GM23338 (cell line): ENCODE data around the gene PRRX1. TPM values are rescaled to one million over a fixed set of nuclear protein-coding genes. Genes with fewer than 3 reads are reported as not detected.

Experiments
- ATAC-seq: fragments of 200-7000 bp; cut with Tn5 transposase; 3 replicates; pipeline ENCODE4 v1.9.1; 2020
- DNase-seq: peaks from one replicate; pipeline ENCODE4 v3.0.0-alpha.2; 2015; ENCODE audit warnings: low spot score
- H2AFZ ChIP-seq: fragments of 200-600 bp; sonication (generic); 2 replicates; pipeline ENCODE4 v1.8.0; 2016; ENCODE audit warnings: antibody characterized with exemption, mild to moderate bottlenecking, moderate library complexity
- H3F3A ChIP-seq: fragments of 200-600 bp; sonication (generic); replicated peaks from 2 replicates; pipeline ENCODE4 v1.8.0; 2017; ENCODE audit warnings: antibody characterized with exemption, mixed run types, low read depth
- H3K27ac ChIP-seq: fragments of 200-600 bp; sonication (generic); 2 replicates; pipeline ENCODE4 v1.6.1; 2016; ENCODE audit warnings: low read depth
- H3K27me3 ChIP-seq: fragments of 200-600 bp; sonication (generic); 2 replicates; pipeline ENCODE4 v1.8.0; 2016; ENCODE audit warnings: mild to moderate bottlenecking, mixed run types, moderate library complexity; ENCODE audit not compliant: insufficient read depth
- H3K36me3 ChIP-seq: fragments of 200-600 bp; sonication (generic); 2 replicates; pipeline ENCODE4 v1.8.0; 2016; ENCODE audit warnings: mild to moderate bottlenecking; ENCODE audit not compliant: insufficient read depth
- H3K4me1 ChIP-seq: fragments of 200-600 bp; sonication (generic); 2 replicates; pipeline ENCODE4 v1.8.0; 2016; ENCODE audit warnings: mild to moderate bottlenecking, moderate library complexity; ENCODE audit not compliant: insufficient read depth
- H3K4me2 ChIP-seq: fragments of 200-600 bp; sonication (generic); 2 replicates; pipeline ENCODE4 v1.7.1; 2017; ENCODE audit warnings: mixed run types
- H3K4me3 ChIP-seq: fragments of 200-600 bp; sonication (generic); 2 replicates; pipeline ENCODE4 v1.6.1; 2016; ENCODE audit warnings: mixed run types
- H3K79me2 ChIP-seq: fragments of 200-600 bp; sonication (generic); replicated peaks from 2 replicates; pipeline ENCODE4 v1.8.0; 2017; ENCODE audit warnings: mild to moderate bottlenecking; ENCODE audit not compliant: insufficient read depth
- H3K9me2 ChIP-seq: fragments of 200-600 bp; sonication (generic); 2 replicates; pipeline ENCODE4 v1.8.0; 2017; ENCODE audit not compliant: insufficient read depth
- H4K20me1 ChIP-seq: fragments of 200-600 bp; sonication (generic); replicated peaks from 2 replicates; pipeline ENCODE4 v1.8.0; 2017; ENCODE audit warnings: mild to moderate bottlenecking; ENCODE audit not compliant: insufficient read depth
- H3K27ac Mint-ChIP-seq: 2 replicates; pipeline ENCODE4 v1.8.0; 2020; ENCODE audit warnings: inconsistent platforms, mild to moderate bottlenecking, moderate library complexity, mixed read lengths
- H3K27me3 Mint-ChIP-seq: 3 replicates; pipeline ENCODE4 v1.8.0; 2022; ENCODE audit warnings: low read depth, mild to moderate bottlenecking, moderate library complexity, mixed read lengths, inconsistent platforms; ENCODE audit not compliant: insufficient read depth, poor library complexity
- H3K36me3 Mint-ChIP-seq: 3 replicates; pipeline ENCODE4 v1.8.0; 2021; ENCODE audit warnings: low read depth, mild to moderate bottlenecking, inconsistent platforms, moderate library complexity, mixed read lengths
- H3K4me1 Mint-ChIP-seq: 3 replicates; pipeline ENCODE4 v1.8.0; 2020; ENCODE audit warnings: mild to moderate bottlenecking, inconsistent platforms, mixed read lengths
- H3K4me3 Mint-ChIP-seq: 3 replicates; pipeline ENCODE4 v1.8.0; 2021; ENCODE audit warnings: moderate library complexity, mild to moderate bottlenecking, inconsistent platforms, mixed read lengths
- H3K9me3 Mint-ChIP-seq: 3 replicates; pipeline ENCODE4 v1.8.0; 2020; ENCODE audit warnings: moderate library complexity, mild to moderate bottlenecking, inconsistent platforms, mixed read lengths
- JUNB ChIP-seq: IDR thresholded peaks from one replicate; pipeline ENCODE4 v1.6.1; 2016; ENCODE audit warnings: antibody characterized with exemption; ENCODE audit not compliant: unreplicated experiment
- STAT1 ChIP-seq: IDR thresholded peaks from one replicate; pipeline ENCODE4 v1.6.1; 2016; ENCODE audit warnings: antibody characterized with exemption; ENCODE audit not compliant: unreplicated experiment
- polyA plus RNA-seq: library from polyadenylated mRNA; unstranded; fragments of >200 nt; fragmentation: Nextera tagmentation; extraction: Ambion mirVana; gene quantifications from 2 replicates; pipeline ENCODE4 v1.2.1, GENCODE V29; 2016
- total RNA-seq: library from RNA; depleted of rRNA; stranded (reverse); fragments of >200 nt; shearing (Covaris generic); gene quantifications from 2 replicates; pipeline ENCODE4 v1.2.3, GENCODE V29; 2014
- TF ChIP-seq, protein P1 (sequence below): IDR thresholded peaks from one replicate; pipeline ENCODE4 v1.6.1; 2018; ENCODE audit warnings: antibody characterized with exemption; ENCODE audit not compliant: unreplicated experiment
- TF ChIP-seq, protein P2 (sequence below): fragments of 250-450 bp; sonication (Bioruptor Pico); IDR thresholded peaks from 2 replicates; pipeline ENCODE4 v1.5.0; 2020; ENCODE audit warnings: mild to moderate bottlenecking, moderate library complexity

Gene PRRX1
- total and polyA plus RNA-seq, 2 experiments from 2014 or later = 0.58 TPM; not detected in 1

DNA sequence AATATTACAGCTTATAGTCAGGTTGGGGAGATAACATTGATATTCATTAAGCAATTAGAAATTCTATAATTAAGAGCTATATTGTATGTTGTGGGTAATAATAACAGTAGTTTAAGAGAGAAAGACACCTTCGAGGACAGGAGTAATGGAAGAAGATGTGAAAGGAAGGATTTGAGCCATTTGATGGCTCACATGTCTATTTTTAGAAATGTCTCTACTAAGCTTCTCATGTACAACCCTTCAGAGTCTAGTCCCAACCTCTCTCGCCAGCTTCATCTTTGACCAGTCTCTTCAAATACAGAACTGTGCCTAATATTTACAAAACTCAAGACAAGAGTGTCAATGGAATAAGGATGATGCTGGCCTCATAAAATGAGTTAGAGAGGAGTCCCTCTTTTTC lies 95.1 kb downstream of the PRRX1 start:
- Histone ChIP-seq H3K27me3 (no peaks in the 10 kb centered on the region), H2AFZ (no peak overlapping the region), H3K4me3 (no peak overlapping the region), H3K4me2 (no peak overlapping the region), H3K4me1 (no peaks in the 10 kb centered on the region), H3K27ac (no peak overlapping the region), H3K79me2 (no peaks in the 10 kb centered on the region), H3F3A (no peaks in the 10 kb centered on the region), H3K36me3 (no peaks in the 10 kb centered on the region), H4K20me1 (no peaks in the 10 kb centered on the region), H3K9me2 (no peaks in the 10 kb centered on the region)
- no peak for ATAC-seq
- Mint-ChIP-seq H3K36me3 (no peaks in the 10 kb centered on the region), H3K27me3 (no peaks in the 10 kb centered on the region), H3K4me3 (no peak overlapping the region), H3K4me1 (no peaks in the 10 kb centered on the region), H3K9me3 (no peaks in the 10 kb centered on the region), H3K27ac (no peak overlapping the region)
- DNase-seq = no peak
- TF ChIP-seq JUNB (no peak), STAT1 (no peak)
- TF ChIP-seq, protein P1, sequence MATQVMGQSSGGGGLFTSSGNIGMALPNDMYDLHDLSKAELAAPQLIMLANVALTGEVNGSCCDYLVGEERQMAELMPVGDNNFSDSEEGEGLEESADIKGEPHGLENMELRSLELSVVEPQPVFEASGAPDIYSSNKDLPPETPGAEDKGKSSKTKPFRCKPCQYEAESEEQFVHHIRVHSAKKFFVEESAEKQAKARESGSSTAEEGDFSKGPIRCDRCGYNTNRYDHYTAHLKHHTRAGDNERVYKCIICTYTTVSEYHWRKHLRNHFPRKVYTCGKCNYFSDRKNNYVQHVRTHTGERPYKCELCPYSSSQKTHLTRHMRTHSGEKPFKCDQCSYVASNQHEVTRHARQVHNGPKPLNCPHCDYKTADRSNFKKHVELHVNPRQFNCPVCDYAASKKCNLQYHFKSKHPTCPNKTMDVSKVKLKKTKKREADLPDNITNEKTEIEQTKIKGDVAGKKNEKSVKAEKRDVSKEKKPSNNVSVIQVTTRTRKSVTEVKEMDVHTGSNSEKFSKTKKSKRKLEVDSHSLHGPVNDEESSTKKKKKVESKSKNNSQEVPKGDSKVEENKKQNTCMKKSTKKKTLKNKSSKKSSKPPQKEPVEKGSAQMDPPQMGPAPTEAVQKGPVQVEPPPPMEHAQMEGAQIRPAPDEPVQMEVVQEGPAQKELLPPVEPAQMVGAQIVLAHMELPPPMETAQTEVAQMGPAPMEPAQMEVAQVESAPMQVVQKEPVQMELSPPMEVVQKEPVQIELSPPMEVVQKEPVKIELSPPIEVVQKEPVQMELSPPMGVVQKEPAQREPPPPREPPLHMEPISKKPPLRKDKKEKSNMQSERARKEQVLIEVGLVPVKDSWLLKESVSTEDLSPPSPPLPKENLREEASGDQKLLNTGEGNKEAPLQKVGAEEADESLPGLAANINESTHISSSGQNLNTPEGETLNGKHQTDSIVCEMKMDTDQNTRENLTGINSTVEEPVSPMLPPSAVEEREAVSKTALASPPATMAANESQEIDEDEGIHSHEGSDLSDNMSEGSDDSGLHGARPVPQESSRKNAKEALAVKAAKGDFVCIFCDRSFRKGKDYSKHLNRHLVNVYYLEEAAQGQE = no peak
- TF ChIP-seq, protein P2, sequence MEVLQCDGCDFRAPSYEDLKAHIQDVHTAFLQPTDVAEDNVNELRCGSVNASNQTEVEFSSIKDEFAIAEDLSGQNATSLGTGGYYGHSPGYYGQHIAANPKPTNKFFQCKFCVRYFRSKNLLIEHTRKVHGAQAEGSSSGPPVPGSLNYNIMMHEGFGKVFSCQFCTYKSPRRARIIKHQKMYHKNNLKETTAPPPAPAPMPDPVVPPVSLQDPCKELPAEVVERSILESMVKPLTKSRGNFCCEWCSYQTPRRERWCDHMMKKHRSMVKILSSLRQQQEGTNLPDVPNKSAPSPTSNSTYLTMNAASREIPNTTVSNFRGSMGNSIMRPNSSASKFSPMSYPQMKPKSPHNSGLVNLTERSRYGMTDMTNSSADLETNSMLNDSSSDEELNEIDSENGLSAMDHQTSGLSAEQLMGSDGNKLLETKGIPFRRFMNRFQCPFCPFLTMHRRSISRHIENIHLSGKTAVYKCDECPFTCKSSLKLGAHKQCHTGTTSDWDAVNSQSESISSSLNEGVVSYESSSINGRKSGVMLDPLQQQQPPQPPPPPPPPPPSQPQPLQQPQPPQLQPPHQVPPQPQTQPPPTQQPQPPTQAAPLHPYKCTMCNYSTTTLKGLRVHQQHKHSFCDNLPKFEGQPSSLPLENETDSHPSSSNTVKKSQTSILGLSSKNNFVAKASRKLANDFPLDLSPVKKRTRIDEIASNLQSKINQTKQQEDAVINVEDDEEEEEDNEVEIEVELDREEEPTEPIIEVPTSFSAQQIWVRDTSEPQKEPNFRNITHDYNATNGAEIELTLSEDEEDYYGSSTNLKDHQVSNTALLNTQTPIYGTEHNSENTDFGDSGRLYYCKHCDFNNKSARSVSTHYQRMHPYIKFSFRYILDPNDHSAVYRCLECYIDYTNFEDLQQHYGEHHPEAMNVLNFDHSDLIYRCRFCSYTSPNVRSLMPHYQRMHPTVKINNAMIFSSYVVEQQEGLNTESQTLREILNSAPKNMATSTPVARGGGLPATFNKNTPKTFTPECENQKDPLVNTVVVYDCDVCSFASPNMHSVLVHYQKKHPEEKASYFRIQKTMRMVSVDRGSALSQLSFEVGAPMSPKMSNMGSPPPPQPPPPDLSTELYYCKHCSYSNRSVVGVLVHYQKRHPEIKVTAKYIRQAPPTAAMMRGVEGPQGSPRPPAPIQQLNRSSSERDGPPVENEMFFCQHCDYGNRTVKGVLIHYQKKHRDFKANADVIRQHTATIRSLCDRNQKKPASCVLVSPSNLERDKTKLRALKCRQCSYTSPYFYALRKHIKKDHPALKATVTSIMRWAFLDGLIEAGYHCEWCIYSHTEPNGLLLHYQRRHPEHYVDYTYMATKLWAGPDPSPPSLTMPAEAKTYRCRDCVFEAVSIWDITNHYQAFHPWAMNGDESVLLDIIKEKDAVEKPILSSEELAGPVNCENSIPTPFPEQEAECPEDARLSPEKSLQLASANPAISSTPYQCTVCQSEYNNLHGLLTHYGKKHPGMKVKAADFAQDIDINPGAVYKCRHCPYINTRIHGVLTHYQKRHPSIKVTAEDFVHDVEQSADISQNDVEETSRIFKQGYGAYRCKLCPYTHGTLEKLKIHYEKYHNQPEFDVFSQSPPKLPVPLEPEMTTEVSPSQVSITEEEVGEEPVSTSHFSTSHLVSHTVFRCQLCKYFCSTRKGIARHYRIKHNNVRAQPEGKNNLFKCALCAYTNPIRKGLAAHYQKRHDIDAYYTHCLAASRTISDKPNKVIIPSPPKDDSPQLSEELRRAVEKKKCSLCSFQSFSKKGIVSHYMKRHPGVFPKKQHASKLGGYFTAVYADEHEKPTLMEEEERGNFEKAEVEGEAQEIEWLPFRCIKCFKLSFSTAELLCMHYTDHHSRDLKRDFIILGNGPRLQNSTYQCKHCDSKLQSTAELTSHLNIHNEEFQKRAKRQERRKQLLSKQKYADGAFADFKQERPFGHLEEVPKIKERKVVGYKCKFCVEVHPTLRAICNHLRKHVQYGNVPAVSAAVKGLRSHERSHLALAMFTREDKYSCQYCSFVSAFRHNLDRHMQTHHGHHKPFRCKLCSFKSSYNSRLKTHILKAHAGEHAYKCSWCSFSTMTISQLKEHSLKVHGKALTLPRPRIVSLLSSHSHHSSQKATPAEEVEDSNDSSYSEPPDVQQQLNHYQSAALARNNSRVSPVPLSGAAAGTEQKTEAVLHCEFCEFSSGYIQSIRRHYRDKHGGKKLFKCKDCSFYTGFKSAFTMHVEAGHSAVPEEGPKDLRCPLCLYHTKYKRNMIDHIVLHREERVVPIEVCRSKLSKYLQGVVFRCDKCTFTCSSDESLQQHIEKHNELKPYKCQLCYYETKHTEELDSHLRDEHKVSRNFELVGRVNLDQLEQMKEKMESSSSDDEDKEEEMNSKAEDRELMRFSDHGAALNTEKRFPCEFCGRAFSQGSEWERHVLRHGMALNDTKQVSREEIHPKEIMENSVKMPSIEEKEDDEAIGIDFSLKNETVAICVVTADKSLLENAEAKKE (CRISPR knock-in tag) = no peak
